Skeletal muscle tissue (tissue), 4 donors: ENCODE measurements around the gene GUCA1C. TPM values are rescaled to one million over a fixed set of nuclear protein-coding genes. Genes with fewer than 3 reads are reported as not detected.

Experiments
- H3K27ac ChIP-seq: one replicate; pipeline ENCODE4 v1.7.0; 2013; ENCODE audit warnings: mild to moderate bottlenecking, low read depth, low read length, inconsistent platforms
- H3K27me3 ChIP-seq, 3 donors: one replicate each; pipeline ENCODE4 v1.7.0; 2013; ENCODE audit warnings: low read length in 3 of 3; ENCODE audit not compliant: control insufficient read depth in 3 of 3, insufficient read depth in 3 of 3
- H3K36me3 ChIP-seq, 3 donors: one replicate each; pipeline ENCODE4 v1.7.0; 2013; ENCODE audit warnings: low read length in 3 of 3; ENCODE audit not compliant: control insufficient read depth in 3 of 3, insufficient read depth in 3 of 3
- H3K4me1 ChIP-seq, 3 donors: one replicate each; pipeline ENCODE4 v1.7.0; 2013; ENCODE audit warnings: low read length in 3 of 3, mild to moderate bottlenecking in 3 of 3; ENCODE audit not compliant: control insufficient read depth in 3 of 3, insufficient read depth in 3 of 3
- H3K4me3 ChIP-seq, 3 donors: one replicate each; pipeline ENCODE4 v1.7.0; 2013; ENCODE audit warnings: low read length in 3 of 3
- H3K9ac ChIP-seq, 3 donors: one replicate each; pipeline ENCODE4 v1.7.0; 2013; ENCODE audit warnings: low read length in 3 of 3, mild to moderate bottlenecking in 3 of 3, moderate library complexity in 2 of 3, low read depth in 1 of 3
- H3K9me3 ChIP-seq, 3 donors: one replicate each; pipeline ENCODE4 v1.7.0; 2013; ENCODE audit warnings: low read length in 3 of 3; ENCODE audit not compliant: control insufficient read depth in 3 of 3
- total RNA-seq: library from RNA; depleted of rRNA; stranded (reverse); fragments of >200 nt; gene quantifications from one replicate; pipeline ENCODE4 v1.2.3, GENCODE V29; 2014
- donor health status: Osteomylitis.

GUCA1C gene
- total RNA-seq, 1 donor from 2014 or later: not detected

- H3K9me3 ChIP-seq: no peaks in the 10 kb centered on the region
- H3K27ac ChIP-seq: no peak overlapping the region
- H3K4me1 ChIP-seq: no peaks in the 10 kb centered on the region
- H3K36me3 ChIP-seq: no peaks in the 10 kb centered on the region
- H3K9ac ChIP-seq: no peak overlapping the region
- H3K27me3 ChIP-seq: no peaks in the 10 kb centered on the region
- H3K4me3 ChIP-seq: no peak overlapping the region
Measured at GRCh38 chr3:108914774-108915641, 38.7 kb downstream of the GUCA1C start.

- H3K4me1 ChIP-seq: no peaks in the 10 kb centered on the region
- H3K27me3 ChIP-seq: no peaks in the 10 kb centered on the region
- H3K4me3 ChIP-seq: no peak overlapping the region
- no peaks in the 10 kb centered on the region for H3K36me3 ChIP-seq
- H3K27ac ChIP-seq: no peak overlapping the region
- H3K9ac ChIP-seq: no peak overlapping the region
- no peaks in the 10 kb centered on the region for H3K9me3 ChIP-seq
Measured at GRCh38 chr3:108909799-108910198, 43.9 kb downstream of the GUCA1C start.

- no peak overlapping the region for H3K9ac ChIP-seq
- H3K4me3 ChIP-seq: no peak overlapping the region
- H3K9me3 ChIP-seq: no peaks in the 10 kb centered on the region
- no peak overlapping the region for H3K27ac ChIP-seq
- H3K4me1 ChIP-seq: no peaks in the 10 kb centered on the region
- no peaks in the 10 kb centered on the region for H3K36me3 ChIP-seq
- no peaks in the 10 kb centered on the region for H3K27me3 ChIP-seq
Measured at GRCh38 chr3:108907194-108907593, 46.5 kb downstream of the GUCA1C start.

- no peak overlapping the region for H3K4me3 ChIP-seq
- H3K27me3 ChIP-seq: no peaks in the 10 kb centered on the region
- no peaks in the 10 kb centered on the region for H3K9me3 ChIP-seq
- H3K9ac ChIP-seq: no peak overlapping the region
- no peak overlapping the region for H3K27ac ChIP-seq
- no peaks in the 10 kb centered on the region for H3K4me1 ChIP-seq
- H3K36me3 ChIP-seq: no peaks in the 10 kb centered on the region
Measured at GRCh38 chr3:108899530-108899929, 54.1 kb downstream of the GUCA1C start.

DNA sequence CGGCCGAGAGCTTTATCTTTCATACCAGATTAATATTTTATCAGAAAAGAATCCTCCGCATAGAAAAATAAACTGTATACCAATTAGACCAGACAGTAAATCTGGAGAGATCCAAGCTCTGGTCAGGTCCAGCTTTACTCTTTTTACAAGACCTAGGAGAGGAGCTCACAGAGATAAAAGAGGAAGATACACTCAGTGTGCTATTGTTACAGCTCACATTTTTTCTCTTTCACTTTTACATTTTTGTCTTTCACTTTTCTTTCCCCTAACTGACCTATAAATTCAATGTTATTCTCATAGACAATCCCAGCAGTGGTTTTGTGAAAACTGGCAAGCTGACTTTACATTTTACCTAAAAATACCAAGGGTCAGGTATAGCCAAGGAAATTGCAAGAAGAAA is 55.8 kb downstream of the GUCA1C start:
- no peaks in the 10 kb centered on the region for H3K36me3 ChIP-seq

DNA sequence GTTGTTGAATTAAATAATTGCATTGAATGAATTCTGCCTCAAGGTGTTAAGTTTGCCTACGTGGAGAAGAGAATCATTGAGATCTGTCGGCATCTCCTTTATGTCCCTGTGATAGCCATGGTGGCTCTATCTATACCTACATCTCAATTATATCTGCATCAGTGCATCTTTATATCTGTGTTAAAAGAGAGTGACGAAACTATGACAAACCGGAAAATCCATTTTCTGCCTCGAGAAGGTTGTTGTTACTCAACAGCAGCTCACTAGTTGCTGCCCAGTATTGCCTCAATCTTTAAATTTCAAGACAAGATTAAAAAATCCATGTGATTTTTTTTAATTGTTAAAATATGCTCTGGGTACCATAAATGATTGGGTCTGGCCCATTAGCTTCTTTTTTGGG is 58.7 kb downstream of the GUCA1C start:
- Histone ChIP-seq H3K36me3 (no peaks in the 10 kb centered on the region), H3K27me3 (no peaks in the 10 kb centered on the region), H3K9ac (no peak overlapping the region), H3K27ac (no peak overlapping the region), H3K4me1 (no peaks in the 10 kb centered on the region), H3K9me3 (peaks cover 0 to 3% (median 0%) of the 10 kb centered on the region in 3 donors), H3K4me3 (no peak overlapping the region)

More for the DNA sequence above, 55.8 kb downstream of the GUCA1C start:
- no peaks in the 10 kb centered on the region for H3K9me3 ChIP-seq
- H3K27ac ChIP-seq: no peak overlapping the region
- no peak overlapping the region for H3K4me3 ChIP-seq
- H3K4me1 ChIP-seq: no peaks in the 10 kb centered on the region
- H3K27me3 ChIP-seq: no peaks in the 10 kb centered on the region
- no peak overlapping the region for H3K9ac ChIP-seq

DNA sequence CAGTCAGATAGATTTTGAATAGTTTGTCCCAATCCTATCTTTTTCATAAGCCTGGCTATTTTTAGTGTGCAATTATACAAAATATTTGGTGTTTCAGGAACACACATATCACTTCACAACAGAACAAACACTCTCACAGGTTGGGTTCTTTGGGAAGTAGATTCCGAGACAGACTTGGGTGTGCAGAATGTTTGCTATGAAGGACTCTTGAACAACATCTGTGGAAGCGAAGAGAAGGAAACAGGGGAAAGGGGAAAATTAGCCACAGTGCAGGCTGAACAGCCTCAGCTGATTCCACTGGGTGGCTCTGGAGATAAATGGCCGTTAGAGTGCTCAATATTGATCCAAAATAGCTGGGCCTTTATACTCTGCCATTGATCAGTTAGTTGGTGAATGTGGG is 61.8 kb downstream of the GUCA1C start:
- Histone ChIP-seq H3K9ac (no peak overlapping the region), H3K9me3 (peaks cover 0 to 3% (median 0%) of the 10 kb centered on the region in 3 donors), H3K27me3 (no peaks in the 10 kb centered on the region), H3K36me3 (no peaks in the 10 kb centered on the region), H3K4me3 (no peak overlapping the region), H3K4me1 (no peaks in the 10 kb centered on the region), H3K27ac (no peak overlapping the region)

- Histone ChIP-seq H3K27ac (no peak overlapping the region), H3K9me3 (peaks cover 0 to 3% (median 0%) of the 10 kb centered on the region in 3 donors), H3K9ac (no peak overlapping the region), H3K27me3 (no peaks in the 10 kb centered on the region), H3K4me3 (no peak overlapping the region), H3K36me3 (no peaks in the 10 kb centered on the region), H3K4me1 (no peaks in the 10 kb centered on the region)
Measured at GRCh38 chr3:108887777-108888176, 65.9 kb downstream of the GUCA1C start.

DNA sequence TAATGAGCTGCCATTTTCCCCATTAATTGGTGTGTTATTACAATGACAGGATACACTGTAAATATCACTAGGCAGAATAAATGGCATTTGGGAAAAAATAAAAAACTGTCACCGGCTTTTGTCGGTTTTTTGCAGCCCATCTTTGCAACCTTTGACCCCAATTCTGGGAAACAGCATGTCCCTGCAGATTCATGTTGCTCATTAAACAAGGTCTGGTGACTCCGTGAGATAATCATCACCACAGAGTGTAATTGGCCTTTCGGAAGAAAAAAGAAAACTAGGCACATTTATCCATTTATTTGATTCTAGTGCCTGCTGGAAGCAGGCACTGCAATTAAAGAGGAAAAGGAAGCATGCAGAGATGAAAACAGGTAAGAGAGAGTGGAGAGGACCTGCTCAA is 66.6 kb downstream of the GUCA1C start:
- Histone ChIP-seq H3K4me3 (no peak overlapping the region), H3K27ac (no peak overlapping the region), H3K4me1 (no peaks in the 10 kb centered on the region), H3K36me3 (no peaks in the 10 kb centered on the region), H3K9ac (no peak overlapping the region), H3K9me3 (peaks cover 0 to 3% (median 0%) of the 10 kb centered on the region in 3 donors), H3K27me3 (no peaks in the 10 kb centered on the region)

- H3K4me3 ChIP-seq: no peak overlapping the region
- no peak overlapping the region for H3K27ac ChIP-seq
- H3K36me3 ChIP-seq: no peaks in the 10 kb centered on the region
- no peaks in the 10 kb centered on the region for H3K4me1 ChIP-seq
- H3K27me3 ChIP-seq: no peaks in the 10 kb centered on the region
- peaks cover 0 to 5% (median 0%) of the 10 kb centered on the region in 3 donors for H3K9me3 ChIP-seq
- H3K9ac ChIP-seq: no peak overlapping the region
Measured at GRCh38 chr3:108883373-108883772, 70.3 kb downstream of the GUCA1C start.
